ENCODE data around the gene EHBP1.

The EHBP1 gene

GRCh38 chr2:62920070-62920469, 214.6 kb downstream of the EHBP1 start:
- Histone ChIP-seq H3K4me3 (no peak overlapping the region), H3K27ac (no peak overlapping the region)
- TF ChIP-seq, protein P1, sequence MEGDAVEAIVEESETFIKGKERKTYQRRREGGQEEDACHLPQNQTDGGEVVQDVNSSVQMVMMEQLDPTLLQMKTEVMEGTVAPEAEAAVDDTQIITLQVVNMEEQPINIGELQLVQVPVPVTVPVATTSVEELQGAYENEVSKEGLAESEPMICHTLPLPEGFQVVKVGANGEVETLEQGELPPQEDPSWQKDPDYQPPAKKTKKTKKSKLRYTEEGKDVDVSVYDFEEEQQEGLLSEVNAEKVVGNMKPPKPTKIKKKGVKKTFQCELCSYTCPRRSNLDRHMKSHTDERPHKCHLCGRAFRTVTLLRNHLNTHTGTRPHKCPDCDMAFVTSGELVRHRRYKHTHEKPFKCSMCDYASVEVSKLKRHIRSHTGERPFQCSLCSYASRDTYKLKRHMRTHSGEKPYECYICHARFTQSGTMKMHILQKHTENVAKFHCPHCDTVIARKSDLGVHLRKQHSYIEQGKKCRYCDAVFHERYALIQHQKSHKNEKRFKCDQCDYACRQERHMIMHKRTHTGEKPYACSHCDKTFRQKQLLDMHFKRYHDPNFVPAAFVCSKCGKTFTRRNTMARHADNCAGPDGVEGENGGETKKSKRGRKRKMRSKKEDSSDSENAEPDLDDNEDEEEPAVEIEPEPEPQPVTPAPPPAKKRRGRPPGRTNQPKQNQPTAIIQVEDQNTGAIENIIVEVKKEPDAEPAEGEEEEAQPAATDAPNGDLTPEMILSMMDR (IDR thresholded peaks at IDR 0.05): no peak
- no peak for DNase-seq (ENCODE audit: low spot score)

- Histone ChIP-seq H3K27ac (no peak overlapping the region), H3K4me3 (no peak overlapping the region)
- no peak for DNase-seq (ENCODE audit: low spot score)
- TF ChIP-seq, protein P1 (IDR thresholded peaks at IDR 0.05): no peak
Observed at GRCh38 chr2:62923242-62923641, 217.7 kb downstream of the EHBP1 start.

DNA sequence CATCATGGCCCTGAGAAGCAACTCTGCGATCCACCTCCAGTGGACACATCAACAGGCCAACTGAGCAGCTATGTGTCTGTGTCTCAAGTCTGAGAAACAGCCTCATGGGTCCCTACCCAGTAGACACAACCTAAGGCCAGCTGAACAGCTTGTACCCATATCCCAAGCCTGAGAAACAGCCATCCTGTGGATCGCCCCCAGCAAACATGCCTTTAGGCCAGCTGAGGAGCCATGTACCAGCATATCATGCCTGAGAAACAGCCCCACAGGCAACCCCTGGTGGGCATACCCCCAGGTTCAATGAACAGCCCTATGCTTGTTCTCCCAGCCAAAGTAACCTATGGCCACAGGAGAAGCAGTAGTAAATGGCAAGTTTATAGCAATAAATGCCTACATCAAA, 218.4 kb downstream of the EHBP1 start:
- Histone ChIP-seq H3K27ac (no peak overlapping the region), H3K4me3 (no peak overlapping the region)
- no peak for DNase-seq (ENCODE audit: low spot score)
- TF ChIP-seq, protein P1 (IDR thresholded peaks at IDR 0.05): no peak

DNA sequence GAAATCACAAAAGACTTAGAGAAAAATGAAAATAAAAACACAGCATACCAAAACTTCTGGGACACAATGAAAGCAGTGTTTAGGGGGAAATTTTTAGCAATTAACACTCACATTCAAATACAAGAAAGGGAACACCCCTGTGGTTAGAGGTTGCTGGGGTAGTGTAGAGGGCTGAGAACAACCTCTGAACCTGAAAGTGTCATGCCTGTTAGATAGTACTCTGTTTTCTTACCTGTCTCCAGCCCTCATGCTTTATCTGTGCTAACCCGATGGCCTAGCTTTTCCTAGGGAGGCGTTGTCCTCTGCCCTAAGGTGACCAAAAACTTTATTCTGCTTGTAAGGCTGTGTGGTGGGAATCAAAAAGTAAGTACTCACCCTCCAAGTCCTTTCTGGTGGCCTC, 222.5 kb downstream of the EHBP1 start:
- TF ChIP-seq, protein P1 (IDR thresholded peaks at IDR 0.05): no peak
- Histone ChIP-seq H3K4me3 (no peak overlapping the region), H3K27ac (no peak overlapping the region)
- DNase-seq (ENCODE audit: low spot score): no peak

- Histone ChIP-seq H3K4me3 (no peak overlapping the region), H3K27ac (no peak overlapping the region)
- TF ChIP-seq, protein P1 (IDR thresholded peaks at IDR 0.05): no peak
- no peak for DNase-seq (ENCODE audit: low spot score)
Observed at GRCh38 chr2:62931536-62931935, 226.0 kb downstream of the EHBP1 start.

- H3K27ac ChIP-seq: no peak overlapping the region
- TF ChIP-seq, protein P1 (IDR thresholded peaks at IDR 0.05): no peak
- no peak for DNase-seq (ENCODE audit: low spot score)
- H3K4me3 ChIP-seq: no peak overlapping the region
Observed at GRCh38 chr2:62933398-62933917, 227.9 kb downstream of the EHBP1 start.

DNA sequence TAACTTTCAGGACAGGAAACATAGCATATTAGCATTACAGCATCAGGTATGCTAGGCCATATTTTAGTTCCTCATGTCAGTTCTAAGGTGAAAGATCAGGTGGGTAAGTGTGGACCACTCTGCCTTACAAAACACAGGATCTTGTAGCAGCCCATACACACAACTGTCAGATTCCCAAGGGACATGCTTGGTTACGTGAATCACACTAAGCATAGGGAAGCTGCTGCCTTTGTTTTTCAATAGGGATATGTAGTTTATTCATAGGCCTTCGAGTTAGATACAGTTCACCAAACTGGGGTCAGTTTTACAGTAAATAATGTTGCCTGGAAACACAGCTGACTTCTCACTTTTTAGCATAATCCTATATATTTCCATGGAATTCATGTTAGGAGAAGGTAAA, 229.0 kb downstream of the EHBP1 start:
- Histone ChIP-seq H3K27ac (no peak overlapping the region), H3K4me3 (no peak overlapping the region)
- DNase-seq (ENCODE audit: low spot score): no peak
- TF ChIP-seq, protein P1 (IDR thresholded peaks at IDR 0.05): no peak

Data from coronary artery (tissue), 2 donors.